Raji (cell line): ENCODE data around the gene ATM.

ENCODE experiments used
- POLR2A ChIP-seq: IDR thresholded peaks from 2 replicates; pipeline ENCODE4 v1.6.1; 2011; ENCODE audit warnings: low read depth, low read length, control low read depth; ENCODE audit not compliant: insufficient read depth

ATM gene

DNA sequence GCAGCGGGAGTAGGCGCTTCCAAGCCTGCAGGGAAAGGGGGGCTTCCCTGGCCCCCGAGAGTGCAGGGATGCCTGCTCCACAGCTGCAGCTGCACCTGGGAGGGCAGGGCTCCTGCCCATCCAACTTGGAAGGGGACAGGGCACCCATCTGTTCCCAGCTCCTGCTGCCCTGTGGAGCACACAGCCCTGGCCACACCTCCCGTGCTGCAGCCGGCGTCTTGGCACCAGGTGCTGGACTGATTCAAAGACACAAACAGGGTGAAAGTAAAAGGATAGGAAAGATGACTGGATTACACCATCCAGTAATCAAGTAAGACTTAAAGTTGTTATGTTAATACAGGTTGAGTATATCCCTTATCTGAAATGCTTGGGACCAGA lies 15.2 kb upstream of the ATM start:
- TF ChIP-seq POLR2A: no peak

DNA sequence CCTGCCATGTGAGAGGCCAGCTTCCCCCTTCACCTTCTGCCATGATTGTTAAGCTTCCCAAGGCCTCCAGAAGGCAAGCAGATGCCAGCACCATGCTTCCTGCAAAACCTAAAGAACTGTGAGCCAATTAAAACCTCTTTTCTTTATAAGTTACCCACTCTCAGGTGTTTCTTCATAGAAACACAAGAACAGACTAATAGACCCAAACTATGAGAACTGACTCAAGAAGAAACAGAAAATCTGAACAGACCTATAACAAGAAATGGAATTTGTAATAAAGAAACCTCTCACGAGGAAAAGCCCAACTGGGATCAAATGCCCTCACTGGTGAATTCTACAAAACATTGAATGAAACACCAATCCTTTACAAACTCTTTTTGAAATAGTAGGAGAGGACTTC lies 12.4 kb upstream of the ATM start:
- no peak for TF ChIP-seq POLR2A

DNA sequence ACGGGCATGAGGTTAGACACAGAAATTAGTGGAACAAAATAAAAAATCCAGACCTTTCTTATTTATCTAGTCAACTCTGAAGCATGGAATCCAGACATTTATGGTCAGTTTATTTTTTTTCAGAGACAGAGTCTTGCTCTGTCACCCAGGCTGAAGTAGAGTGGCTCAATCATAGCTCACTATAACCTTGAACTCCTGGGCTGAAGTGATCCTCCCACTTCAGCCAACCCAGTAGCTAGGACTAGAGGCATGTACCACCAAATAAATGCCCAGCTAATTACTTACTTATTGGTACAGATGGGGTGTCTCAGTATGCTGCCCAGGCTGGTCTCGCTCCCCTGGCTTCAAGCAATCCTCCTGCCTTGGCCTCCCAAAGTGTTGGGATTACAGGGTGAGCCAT lies 9.1 kb upstream of the ATM start:
- TF ChIP-seq POLR2A: no peak

DNA sequence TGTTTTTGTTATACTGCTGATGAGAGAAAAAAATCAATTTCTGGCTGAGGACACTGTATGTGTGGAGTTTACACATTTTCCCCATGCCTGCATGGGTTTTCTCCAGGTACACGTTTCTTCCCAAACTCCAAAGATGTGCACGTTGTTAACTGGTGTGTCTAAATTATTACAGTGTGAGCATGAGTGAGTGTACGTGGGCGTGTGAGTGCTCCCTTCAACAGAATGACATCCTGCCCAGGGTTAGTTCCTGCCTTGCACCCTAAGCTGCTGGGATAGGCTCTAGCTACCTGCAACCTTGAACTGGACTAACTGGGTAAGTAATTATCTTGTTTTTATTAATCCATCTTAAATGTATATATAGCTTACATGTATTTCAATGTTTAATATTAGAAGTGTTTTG lies 5.9 kb upstream of the ATM start:
- no peak for TF ChIP-seq POLR2A

DNA sequence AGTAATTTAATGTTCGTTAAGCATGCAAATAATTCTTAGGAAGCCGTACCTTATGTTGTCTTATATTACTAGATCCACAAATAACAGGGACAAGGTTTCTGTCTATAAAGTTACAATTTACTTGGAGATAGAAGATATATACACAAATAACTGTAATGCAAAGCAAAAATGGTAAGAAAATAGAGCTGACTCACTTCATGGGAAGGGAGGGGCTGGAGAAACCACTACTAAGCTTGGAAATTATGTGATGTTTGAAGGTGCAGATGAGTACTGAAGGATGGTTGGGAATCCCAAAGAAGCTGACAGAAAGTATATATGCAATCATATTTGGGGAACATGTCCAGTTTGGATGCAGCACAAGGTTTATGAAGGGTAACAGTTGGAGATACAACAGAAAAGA lies 4.4 kb upstream of the ATM start:
- no peak for TF ChIP-seq POLR2A

DNA sequence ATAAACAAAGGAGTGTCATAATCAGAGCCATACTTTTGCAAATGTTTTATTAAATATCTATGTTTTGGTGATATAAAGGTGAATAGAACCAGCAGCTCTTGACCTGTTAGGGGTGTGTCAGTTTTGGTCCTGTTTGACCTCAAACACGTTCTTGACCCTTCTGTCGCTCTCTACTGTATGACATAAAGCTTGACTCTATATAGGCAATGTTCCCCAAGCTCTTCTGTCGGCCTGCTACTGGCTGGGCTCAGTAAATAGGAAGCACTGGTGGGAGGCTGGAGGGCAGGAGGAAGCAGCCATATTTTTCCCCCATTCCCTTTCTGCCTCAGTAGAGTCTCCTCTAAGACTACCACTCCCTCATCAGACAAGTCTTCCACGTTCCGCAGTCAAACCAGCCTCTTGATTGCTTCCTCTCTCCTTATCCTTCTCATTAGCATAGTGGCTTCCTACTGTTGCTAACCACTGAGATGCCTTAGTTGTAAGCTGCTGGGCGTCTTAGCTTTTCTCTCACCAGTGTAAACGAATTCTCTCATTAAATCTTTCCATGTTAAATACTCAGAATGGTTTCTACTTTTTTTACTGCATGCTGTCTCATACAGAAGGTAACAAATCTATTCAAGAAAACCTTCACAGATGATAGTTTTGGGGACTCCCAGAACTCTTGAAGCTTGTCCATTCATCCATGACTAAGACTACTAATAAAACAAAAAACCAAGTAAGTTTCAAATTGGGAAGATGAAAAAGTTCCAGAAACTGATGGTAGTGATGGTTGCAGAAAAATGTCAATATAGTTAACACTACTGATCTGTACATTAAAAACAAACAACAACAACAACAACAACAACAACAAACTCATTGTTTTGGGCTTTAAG lies 3.7 kb upstream of the ATM start:
- no peak for TF ChIP-seq POLR2A

DNA sequence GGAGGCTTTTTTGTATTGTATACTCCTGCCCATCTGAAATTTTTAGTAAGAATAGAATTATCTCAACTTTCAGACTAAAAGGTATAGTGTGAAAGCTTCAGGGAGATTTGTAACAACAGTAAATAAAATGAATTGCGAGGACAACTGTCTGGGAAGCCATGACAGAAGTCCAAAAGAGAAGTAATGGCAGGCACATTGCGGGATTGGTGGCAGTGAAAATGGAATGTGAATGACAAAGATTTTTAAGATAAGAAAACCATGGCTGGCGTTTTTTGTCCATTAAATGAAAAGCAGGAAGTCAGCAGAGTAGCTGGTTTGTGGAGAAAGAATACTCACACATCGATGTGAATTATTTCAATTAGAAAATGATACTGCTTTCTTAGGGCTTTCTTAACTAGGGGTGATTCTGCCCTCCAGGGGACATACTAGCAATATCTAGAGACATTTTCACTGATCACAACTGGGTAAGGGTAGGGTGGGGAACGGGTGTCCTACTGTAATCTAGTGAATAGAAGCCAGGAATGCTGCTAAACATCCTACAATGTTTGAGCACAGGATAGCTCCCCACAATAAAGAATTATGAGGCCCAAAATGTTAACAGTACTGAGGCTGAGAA lies 2.0 kb upstream of the ATM start:
- no peak for TF ChIP-seq POLR2A

DNA sequence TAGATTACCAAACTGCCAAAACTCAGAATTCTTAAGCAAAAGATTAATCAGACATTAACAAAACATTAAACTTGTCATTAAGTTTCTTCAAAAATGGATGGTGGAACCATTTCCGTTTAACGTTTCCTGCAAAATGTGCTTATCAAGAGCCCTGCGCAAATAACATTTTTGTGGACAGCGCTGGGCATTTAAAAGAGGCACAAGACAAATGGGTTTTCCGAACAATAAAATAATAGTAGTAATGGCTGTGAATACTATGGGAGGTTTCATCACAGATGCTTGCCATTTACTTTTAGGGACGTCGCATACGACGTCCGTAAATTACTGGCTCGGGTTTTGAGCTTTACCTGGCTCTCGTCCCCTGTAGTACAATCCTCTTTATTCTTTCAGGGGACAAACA lies 1.5 kb upstream of the ATM start:
- no peak for TF ChIP-seq POLR2A

DNA sequence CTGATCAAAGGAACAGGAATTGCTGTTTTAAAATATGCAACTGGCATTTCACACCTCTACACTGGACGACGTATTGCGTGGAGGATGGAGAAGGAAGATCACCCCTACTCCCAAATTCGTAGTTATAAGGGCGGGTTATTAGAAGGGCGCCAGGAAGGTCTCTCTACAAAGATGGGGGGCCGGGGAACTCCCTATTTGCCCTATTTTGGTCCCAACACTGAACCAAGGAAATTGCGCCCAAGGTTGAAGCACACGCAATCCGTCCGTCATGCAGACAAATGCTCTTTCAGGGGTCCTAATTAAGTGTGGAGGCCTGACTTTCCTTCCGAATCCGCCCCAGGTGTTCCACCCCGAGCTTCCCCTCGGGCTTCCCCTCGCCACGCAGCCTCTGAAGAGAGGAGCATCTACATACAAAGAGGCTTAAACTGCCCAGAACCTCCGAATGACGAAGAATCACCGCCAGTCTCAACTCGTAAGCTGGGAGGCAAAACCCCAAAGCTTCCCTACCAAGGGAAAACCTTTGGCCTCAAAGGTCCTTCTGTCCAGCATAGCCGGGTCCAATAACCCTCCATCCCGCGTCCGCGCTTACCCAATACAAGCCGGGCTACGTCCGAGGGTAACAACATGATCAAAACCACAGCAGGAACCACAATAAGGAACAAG lies 825 bp upstream of the ATM start:
- peak; percentile 74; the same call in 1 of the 2 replicates for TF ChIP-seq POLR2A

DNA sequence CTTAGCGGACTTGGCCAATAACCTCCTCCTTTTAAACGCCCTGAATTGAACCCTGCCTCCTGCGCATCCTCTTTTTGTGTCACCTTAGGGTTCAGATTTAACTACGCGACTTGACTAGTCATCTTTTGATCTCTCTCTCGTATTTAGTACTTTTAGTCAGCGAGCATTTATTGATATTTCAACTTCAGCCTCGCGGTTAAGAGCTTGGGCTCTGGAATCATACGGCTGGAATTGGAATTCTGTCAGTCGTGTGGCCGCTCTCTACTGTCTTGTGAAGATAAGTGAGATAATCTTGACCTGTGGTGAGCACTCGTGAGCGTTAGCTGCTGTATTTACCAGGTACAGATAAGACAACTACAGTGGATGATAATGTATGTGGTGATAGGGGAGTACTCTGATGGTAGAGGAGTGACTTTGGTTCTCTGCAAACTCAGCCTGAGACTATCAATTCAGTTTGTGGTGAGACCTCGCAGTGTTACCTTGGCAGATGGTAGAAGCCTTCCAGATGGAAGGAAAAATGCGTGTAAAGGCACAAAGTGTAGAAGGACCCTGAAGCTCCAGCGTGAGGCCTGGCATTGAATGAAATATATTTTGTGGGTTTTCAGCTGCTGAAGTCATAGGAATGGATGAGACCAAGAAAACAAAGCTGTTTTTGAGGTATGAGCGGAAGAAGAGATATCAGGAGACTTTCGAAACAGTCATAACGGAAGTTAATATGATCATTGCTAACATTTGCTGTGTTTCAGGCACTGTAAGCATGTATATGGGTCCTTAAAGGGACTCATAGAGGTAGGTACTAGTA lies 682 bp downstream of the ATM start:
- TF ChIP-seq POLR2A: no peak

DNA sequence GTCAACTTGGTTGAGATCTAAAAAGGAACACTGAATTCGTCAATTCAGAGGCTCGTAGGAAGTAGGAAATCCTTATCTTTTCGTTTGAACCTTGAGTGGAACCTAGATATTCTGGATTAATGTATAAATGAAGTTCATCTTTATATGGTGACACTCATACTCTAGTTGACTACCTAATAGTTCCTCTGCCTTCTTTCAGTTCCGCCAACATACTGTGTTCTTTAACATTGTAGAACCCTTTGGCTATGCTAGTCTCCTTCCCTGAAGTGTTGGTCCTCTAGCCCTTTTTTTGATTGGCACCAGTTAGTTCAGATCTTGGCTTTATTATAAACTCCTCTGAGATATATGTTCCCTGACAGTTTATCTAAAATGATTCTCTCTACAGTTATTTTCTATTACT lies 1.5 kb downstream of the ATM start:
- TF ChIP-seq POLR2A: no peak

DNA sequence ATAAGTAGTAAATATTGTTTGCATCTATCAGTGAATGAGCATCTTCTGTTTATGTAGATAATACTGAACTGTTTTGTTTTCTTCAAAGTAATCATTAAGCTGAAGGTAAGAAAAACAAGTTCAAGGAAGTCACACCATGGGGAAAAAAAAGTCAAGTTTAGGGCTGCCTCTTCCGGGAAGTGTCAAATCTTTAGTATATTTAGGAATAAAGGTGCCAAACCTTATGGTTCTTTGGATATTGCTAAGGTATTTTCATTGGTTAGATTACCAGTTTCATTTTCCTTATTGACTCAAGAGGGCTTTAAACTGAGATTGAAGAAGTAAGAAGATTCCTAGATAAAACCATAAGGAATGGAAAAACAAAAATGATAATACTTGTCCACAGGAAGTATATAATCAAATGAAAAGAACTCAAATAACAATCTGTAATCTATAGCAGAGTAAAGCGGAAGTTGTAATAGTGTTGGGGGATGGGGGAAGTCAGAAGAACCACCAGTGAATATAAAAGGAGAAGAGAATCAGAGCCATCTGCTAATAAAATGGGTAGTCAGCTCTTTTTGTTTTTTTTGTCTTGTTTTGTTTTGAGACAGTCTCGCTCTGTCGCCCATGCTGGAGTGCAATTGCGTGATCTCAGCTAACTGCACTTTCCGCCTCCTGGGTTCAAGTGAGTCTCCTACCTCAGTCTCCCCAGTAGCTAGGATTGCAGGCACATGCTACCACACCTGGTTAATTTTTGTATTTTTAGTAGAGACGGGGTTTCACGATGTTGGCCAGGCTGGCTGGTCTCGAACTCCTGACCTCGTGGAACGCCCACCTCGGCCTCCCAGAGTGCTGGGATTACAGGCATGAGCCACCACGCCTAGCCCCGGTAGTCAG lies 2.3 kb downstream of the ATM start:
- TF ChIP-seq POLR2A: no peak

DNA sequence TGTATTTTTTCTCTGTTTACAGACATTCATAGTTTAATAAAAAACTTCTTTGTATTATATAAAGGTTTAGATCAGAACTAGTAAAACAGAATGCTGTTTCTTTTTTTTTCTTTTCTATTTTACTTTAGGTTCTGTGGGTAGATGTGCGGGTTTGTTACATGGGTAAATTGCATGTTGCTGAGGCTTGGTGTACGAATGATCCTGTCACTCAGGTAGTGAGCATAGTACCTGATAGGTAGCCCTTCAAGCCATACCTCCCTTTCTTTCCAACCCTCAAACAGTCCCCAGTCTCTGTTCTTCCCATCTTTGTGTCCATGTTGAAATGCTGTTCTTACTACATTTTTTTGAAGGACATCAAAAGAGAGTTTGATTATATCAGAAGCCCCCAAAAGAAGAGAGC lies 3.2 kb downstream of the ATM start:
- no peak for TF ChIP-seq POLR2A

DNA sequence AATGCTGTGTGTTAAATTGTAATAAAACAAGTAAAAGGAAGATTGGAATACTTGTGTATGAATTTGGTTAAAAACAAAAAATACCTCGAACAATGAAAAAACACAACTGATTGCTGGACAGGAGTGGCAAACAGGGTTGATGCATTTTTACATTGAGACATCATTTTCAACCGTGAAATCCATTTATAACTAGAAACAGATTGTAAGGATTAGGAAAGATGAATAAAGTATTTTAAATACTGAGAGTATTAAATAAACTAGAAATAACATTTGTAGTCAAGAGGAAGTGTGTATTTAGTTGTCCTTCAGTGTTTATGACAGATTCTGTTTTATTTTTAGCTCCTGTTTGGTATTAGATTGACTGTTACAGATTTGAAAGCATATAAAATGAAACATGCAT lies 5.4 kb downstream of the ATM start:
- no peak for TF ChIP-seq POLR2A
